ENCODE data around the gene OAS3. TPM values are rescaled to one million over a fixed set of nuclear protein-coding genes. Genes with fewer than 3 reads are reported as not detected.

Gene OAS3
- total RNA-seq, 4 donors from 2014 or later: 19.5 to 30.0 (median 24.1) TPM

- Histone ChIP-seq H3K27ac (no peak overlapping the region), H3K9me3 (no peaks in the 10 kb centered on the region), H3K4me3 (no peak overlapping the region), H3K27me3 (no peaks in the 10 kb centered on the region), H3K4me1 (no peaks in the 10 kb centered on the region), H3K36me3 (peaks cover 80% of the 10 kb centered on the region)
- no peak for DNase-seq (ENCODE audit: low spot score in 2 of 2)
- WGBS: 96% methylated on average over 8 of the region's 9 CpGs
- TF ChIP-seq CTCF (IDR thresholded peaks at IDR 0.05) (no peak), EP300 (IDR thresholded peaks at IDR 0.05) (no peak), POLR2A (IDR thresholded peaks at IDR 0.05) (no peak), POLR2AphosphoS5 (IDR thresholded peaks at IDR 0.05) (no peak)
Measured at GRCh38 chr12:112967306-112967705, 29.0 kb downstream of the OAS3 start.

GRCh38 chr12:112967858-112968257 lies 29.6 kb downstream of the OAS3 start:
- no peak for DNase-seq (ENCODE audit: low spot score in 2 of 2)
- no peaks in the 10 kb centered on the region for H3K27me3 ChIP-seq
- H3K36me3 ChIP-seq: peaks cover 75% of the 10 kb centered on the region
- TF ChIP-seq CTCF (IDR thresholded peaks at IDR 0.05): no peak
- TF ChIP-seq POLR2A (IDR thresholded peaks at IDR 0.05): no peak
- TF ChIP-seq POLR2AphosphoS5 (IDR thresholded peaks at IDR 0.05): no peak
- TF ChIP-seq EP300 (IDR thresholded peaks at IDR 0.05): no peak
- WGBS: 95% methylated on average over 7 of the region's 7 CpGs
- H3K9me3 ChIP-seq: no peaks in the 10 kb centered on the region
- H3K27ac ChIP-seq: no peak overlapping the region
- no peaks in the 10 kb centered on the region for H3K4me1 ChIP-seq
- H3K4me3 ChIP-seq: no peak overlapping the region

- TF ChIP-seq EP300 (IDR thresholded peaks at IDR 0.05) (no peak), CTCF (IDR thresholded peaks at IDR 0.05) (no peak), POLR2AphosphoS5 (IDR thresholded peaks at IDR 0.05) (no peak), POLR2A (IDR thresholded peaks at IDR 0.05) (no peak)
- H3K4me1 ChIP-seq: no peaks in the 10 kb centered on the region
- H3K4me3 ChIP-seq: no peak overlapping the region
- 92% methylated on average over 4 of the region's 8 CpGs for WGBS
- DNase-seq (ENCODE audit: low spot score in 2 of 2): no peak
- no peaks in the 10 kb centered on the region for H3K9me3 ChIP-seq
- H3K36me3 ChIP-seq: peaks cover 56% of the 10 kb centered on the region
- no peaks in the 10 kb centered on the region for H3K27me3 ChIP-seq
- H3K27ac ChIP-seq: no peak overlapping the region
Measured at GRCh38 chr12:112969547-112970306, 31.5 kb downstream of the OAS3 start.

- H3K4me1 ChIP-seq: no peaks in the 10 kb centered on the region
- H3K27ac ChIP-seq: no peak overlapping the region
- 94% methylated on average over 2 of the region's 2 CpGs for WGBS
- no peaks in the 10 kb centered on the region for H3K9me3 ChIP-seq
- DNase-seq (ENCODE audit: low spot score in 2 of 2): no peak
- H3K27me3 ChIP-seq: no peaks in the 10 kb centered on the region
- H3K36me3 ChIP-seq: peaks cover 54% of the 10 kb centered on the region
- H3K4me3 ChIP-seq: no peak overlapping the region
- no peak for TF ChIP-seq POLR2AphosphoS5 (IDR thresholded peaks at IDR 0.05)
- TF ChIP-seq CTCF (IDR thresholded peaks at IDR 0.05): no peak
- TF ChIP-seq POLR2A (IDR thresholded peaks at IDR 0.05): no peak
- no peak for TF ChIP-seq EP300 (IDR thresholded peaks at IDR 0.05)
Measured at GRCh38 chr12:112970391-112970790, 32.1 kb downstream of the OAS3 start.

- no peak for DNase-seq (ENCODE audit: low spot score in 2 of 2)
- H3K4me1 ChIP-seq: no peaks in the 10 kb centered on the region
- WGBS: 61% methylated on average over 4 of the region's 5 CpGs
- no peaks in the 10 kb centered on the region for H3K9me3 ChIP-seq
- no peaks in the 10 kb centered on the region for H3K27me3 ChIP-seq
- H3K36me3 ChIP-seq: peaks cover 45% of the 10 kb centered on the region
- no peak overlapping the region for H3K27ac ChIP-seq
- TF ChIP-seq EP300 (IDR thresholded peaks at IDR 0.05) (no peak), POLR2A (IDR thresholded peaks at IDR 0.05) (no peak), CTCF (IDR thresholded peaks at IDR 0.05) (no peak), POLR2AphosphoS5 (IDR thresholded peaks at IDR 0.05) (no peak)
- H3K4me3 ChIP-seq: no peak overlapping the region
Measured at GRCh38 chr12:112971248-112971647, 33.0 kb downstream of the OAS3 start.

All from suprapubic skin (tissue), 4 donors.